ENCODE measurements around the gene AIFM3.
A peak's percentile ranks its signal among the peaks of the same experiment; 100 is the strongest.

Gene AIFM3

GRCh38 chr22:21015466-21016006 lies 48.5 kb downstream of the AIFM3 start:
- H3K27ac ChIP-seq, result peak overlapping the region; percentile 92
- no peak for DNase-seq (ENCODE audit: low spot score)
- POLR2A ChIA-PET (ENCODE audit: low non-redundant PET), result interaction anchor here (0.6 kb wide), 1 partner anchor 31 kb away, joined by 3 read pairs; no protein-coding TSS in a partner anchor
- CTCF ChIA-PET, result no interaction called here
- no peak for TF ChIP-seq CTCF (conservative IDR thresholded peaks at IDR 0.05; ENCODE audit: low read depth)

GRCh38 chr22:21016644-21017420 lies 49.8 kb downstream of the AIFM3 start:
- TF ChIP-seq CTCF (conservative IDR thresholded peaks at IDR 0.05; ENCODE audit: low read depth), result no peak
- peak overlapping the region; percentile 92 for H3K27ac ChIP-seq
- ChIA-PET CTCF (no interaction called here), POLR2A (ENCODE audit: low non-redundant PET) (no interaction called here)
- no peak for DNase-seq (ENCODE audit: low spot score)

- ChIA-PET CTCF (no interaction called here), POLR2A (ENCODE audit: low non-redundant PET) (no interaction called here)
- TF ChIP-seq CTCF (conservative IDR thresholded peaks at IDR 0.05; ENCODE audit: low read depth), result no peak
- no peak overlapping the region for H3K27ac ChIP-seq
- no peak for DNase-seq (ENCODE audit: low spot score)
Observed at GRCh38 chr22:21018314-21018713, 51.3 kb downstream of the AIFM3 start.

GRCh38 chr22:21020802-21021429 lies 53.9 kb downstream of the AIFM3 start:
- no peak for DNase-seq (ENCODE audit: low spot score)
- CTCF ChIA-PET, result no interaction called here

GRCh38 chr22:21022507-21022906 lies 55.5 kb downstream of the AIFM3 start:
- TF ChIP-seq CTCF (conservative IDR thresholded peaks at IDR 0.05; ENCODE audit: low read depth), result no peak
- POLR2A ChIA-PET (ENCODE audit: low non-redundant PET), result no interaction called here
- DNase-seq (ENCODE audit: low spot score), result no peak
- CTCF ChIA-PET, result no interaction called here
- peak overlapping the region; percentile 95 for H3K27ac ChIP-seq

More at GRCh38 chr22:21020802-21021429, 53.9 kb downstream of the AIFM3 start:
- POLR2A ChIA-PET (ENCODE audit: low non-redundant PET), result no interaction called here
- H3K27ac ChIP-seq, result peak overlapping the region; percentile 95
- TF ChIP-seq CTCF (conservative IDR thresholded peaks at IDR 0.05; ENCODE audit: low read depth), result peak; percentile 48

GRCh38 chr22:21022955-21023614 lies 56.0 kb downstream of the AIFM3 start:
- DNase-seq (ENCODE audit: low spot score), result no peak
- TF ChIP-seq CTCF (conservative IDR thresholded peaks at IDR 0.05; ENCODE audit: low read depth), result no peak
- ChIA-PET CTCF (no interaction called here), POLR2A (ENCODE audit: low non-redundant PET) (no interaction called here)
- peak overlapping the region; percentile 95 for H3K27ac ChIP-seq
